Measurements from ENCODE around the gene RIPPLY2. TPM values are rescaled to one million over a fixed set of nuclear protein-coding genes. Genes with fewer than 3 reads are reported as not detected.
A peak's percentile ranks its signal among the peaks of the same experiment; 100 is the strongest.

RIPPLY2 gene
- total RNA-seq, 1 experiment from 2014 or later = not detected

GRCh38 chr6:83889621-83890020 lies 36.5 kb downstream of the RIPPLY2 start:
- peaks cover 10% of the 10 kb centered on the region; the same call in 1 of the 2 replicates for H3K4me1 ChIP-seq
- H3K36me3 ChIP-seq (ENCODE audit: control insufficient read depth, insufficient read depth, low read length) = no peaks in the 10 kb centered on the region
- Mint-ChIP-seq H3K36me3 (ENCODE audit: insufficient read depth, unreplicated experiment) (no peaks in the 10 kb centered on the region), H3K9me3 (ENCODE audit: unreplicated experiment) (no peaks in the 10 kb centered on the region), H3K27me3 (ENCODE audit: insufficient read depth, unreplicated experiment) (no peaks in the 10 kb centered on the region), H3K4me3 (ENCODE audit: unreplicated experiment) (no peak overlapping the region), H3K27ac (ENCODE audit: unreplicated experiment) (no peak overlapping the region), H3K4me1 (ENCODE audit: low read depth, unreplicated experiment) (peaks cover 19% of the 10 kb centered on the region)
- BruUV-seq (replicated peaks) = no TSS peak
- ChIA-PET POLR2A (no interaction called here), CTCF (no interaction called here)
- no peaks in the 10 kb centered on the region for H3K9me3 ChIP-seq
- no peak for DNase-seq
- no peaks in the 10 kb centered on the region for H3K27me3 ChIP-seq (replicated peaks; ENCODE audit: control insufficient read depth, insufficient read depth, low read length)
- no peak for TF ChIP-seq CTCF (IDR thresholded peaks at IDR 0.05; ENCODE audit: insufficient read depth in 1 of 2, low read depth in 1 of 2, low read length in 1 of 2, severe bottlenecking in 1 of 2, unreplicated experiment in 1 of 2)
- intact Hi-C loops (cut with micrococcal nuclease; ENCODE audit: unreplicated experiment) = loop anchor here (10.0 kb wide), 1 partner anchor 145 kb away; the partner anchor contains the start of gene MRAP2
- no peak overlapping the region for H3K4me3 ChIP-seq (ENCODE audit: low read depth, low read length)

GRCh38 chr6:83890520-83890919 lies 37.4 kb downstream of the RIPPLY2 start:
- Mint-ChIP-seq H3K36me3 (ENCODE audit: insufficient read depth, unreplicated experiment) (no peaks in the 10 kb centered on the region), H3K27ac (ENCODE audit: unreplicated experiment) (no peak overlapping the region), H3K4me1 (ENCODE audit: low read depth, unreplicated experiment) (peaks cover 26% of the 10 kb centered on the region), H3K27me3 (ENCODE audit: insufficient read depth, unreplicated experiment) (no peaks in the 10 kb centered on the region), H3K4me3 (ENCODE audit: unreplicated experiment) (no peak overlapping the region), H3K9me3 (ENCODE audit: unreplicated experiment) (no peaks in the 10 kb centered on the region)
- intact Hi-C loops (cut with micrococcal nuclease; ENCODE audit: unreplicated experiment) = no loop called here
- H3K27me3 ChIP-seq (replicated peaks; ENCODE audit: control insufficient read depth, insufficient read depth, low read length) = no peaks in the 10 kb centered on the region
- ChIA-PET POLR2A (no interaction called here), CTCF (no interaction called here)
- no TSS peak for BruUV-seq (replicated peaks)
- H3K4me3 ChIP-seq (ENCODE audit: low read depth, low read length) = no peak overlapping the region
- H3K4me1 ChIP-seq = peaks cover 13% of the 10 kb centered on the region; the same call in 1 of the 2 replicates
- no peak for DNase-seq
- TF ChIP-seq CTCF (IDR thresholded peaks at IDR 0.05; ENCODE audit: insufficient read depth in 1 of 2, low read depth in 1 of 2, low read length in 1 of 2, severe bottlenecking in 1 of 2, unreplicated experiment in 1 of 2) = no peak
- H3K9me3 ChIP-seq = no peaks in the 10 kb centered on the region
- H3K36me3 ChIP-seq (ENCODE audit: control insufficient read depth, insufficient read depth, low read length) = no peaks in the 10 kb centered on the region

- peaks cover 26% of the 10 kb centered on the region for H3K4me1 Mint-ChIP-seq (ENCODE audit: low read depth, unreplicated experiment)
- no peak overlapping the region for H3K27ac Mint-ChIP-seq (ENCODE audit: unreplicated experiment)
- no TSS peak for BruUV-seq (replicated peaks)
- Histone ChIP-seq H3K36me3 (ENCODE audit: control insufficient read depth, insufficient read depth, low read length) (no peaks in the 10 kb centered on the region), H3K4me1 (peaks cover 13% of the 10 kb centered on the region; the same call in 1 of the 2 replicates), H3K9me3 (no peaks in the 10 kb centered on the region), H3K4me3 (ENCODE audit: low read depth, low read length) (no peak overlapping the region), H3K27me3 (replicated peaks; ENCODE audit: control insufficient read depth, insufficient read depth, low read length) (no peaks in the 10 kb centered on the region)
- H3K27me3 Mint-ChIP-seq (ENCODE audit: insufficient read depth, unreplicated experiment) = no peaks in the 10 kb centered on the region
- peak overlapping the region; percentile 13 for H3K4me3 Mint-ChIP-seq (ENCODE audit: unreplicated experiment)
- ChIA-PET CTCF (no interaction called here), POLR2A (no interaction called here)
- no peak for TF ChIP-seq CTCF (IDR thresholded peaks at IDR 0.05; ENCODE audit: insufficient read depth in 1 of 2, low read depth in 1 of 2, low read length in 1 of 2, severe bottlenecking in 1 of 2, unreplicated experiment in 1 of 2)
- DNase-seq = peak in 1 of 2 experiments; percentile 7
- no peaks in the 10 kb centered on the region for H3K9me3 Mint-ChIP-seq (ENCODE audit: unreplicated experiment)
- no peaks in the 10 kb centered on the region for H3K36me3 Mint-ChIP-seq (ENCODE audit: insufficient read depth, unreplicated experiment)
- intact Hi-C loops (cut with micrococcal nuclease; ENCODE audit: unreplicated experiment) = no loop called here
Measured at GRCh38 chr6:83891586-83891985, 38.4 kb downstream of the RIPPLY2 start.
